Measurements from ENCODE around the gene ALG9. TPM values are rescaled to one million over a fixed set of nuclear protein-coding genes. Genes with fewer than 3 reads are reported as not detected.

The ALG9 gene
- total and polyA plus RNA-seq, 2 of the 4 experiments (the other 2 are of a cell fraction) = 20.7 to 35.7 TPM

DNA sequence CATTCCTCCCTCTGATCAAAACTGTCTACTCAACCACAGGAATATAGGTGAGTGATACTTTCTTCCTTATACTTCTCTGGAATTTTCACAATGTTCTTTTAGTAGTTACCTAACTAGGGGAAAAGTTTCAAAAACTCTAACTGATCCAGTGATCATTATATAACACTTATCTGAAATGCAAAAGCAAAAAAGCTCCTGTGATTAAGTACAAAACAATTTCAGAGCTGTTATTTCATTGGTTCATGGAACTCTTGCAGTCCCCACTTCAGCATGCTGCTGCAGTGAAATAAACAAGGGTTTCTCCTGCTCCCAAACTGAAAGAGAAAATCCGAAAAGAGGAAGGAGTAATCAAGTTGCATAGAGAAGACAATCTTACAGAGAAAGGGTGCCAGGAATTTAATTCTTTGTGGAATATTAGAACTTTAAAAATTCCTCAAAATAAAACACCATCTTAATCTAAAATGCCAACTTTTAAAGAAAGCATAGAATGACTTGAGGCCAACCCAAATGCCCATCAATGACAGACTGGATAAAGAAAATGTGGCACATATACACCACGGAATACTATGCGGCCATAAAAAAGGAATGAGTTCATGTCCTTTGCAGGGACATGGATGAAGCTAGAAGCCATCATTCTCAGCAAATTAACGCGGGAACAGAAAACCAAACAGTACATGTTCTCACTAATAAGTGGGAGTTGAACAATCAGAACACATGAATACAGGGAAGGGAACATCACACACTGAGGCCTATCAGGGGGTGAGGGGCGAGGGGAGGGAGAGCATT is 125.5 kb downstream of the ALG9 start:
- no peak for TF ChIP-seq MAFK (IDR thresholded peaks at IDR 0.05; ENCODE audit: low read depth, low read length)
- H4K5ac ChIP-seq (ENCODE audit: low read depth, low read length) = peak overlapping the region; percentile 21; the same call in 1 of the 2 replicates
- CTCF ChIA-PET = no interaction called here
- H3K9ac ChIP-seq (ENCODE audit: low read depth, low read length) = no peak overlapping the region; the same call in 1 of the 2 replicates
- H3K4me3 ChIP-seq (ENCODE audit: insufficient read depth, low read depth, low read length) = no peak overlapping the region
- peak overlapping the region; percentile 6; the same call in 1 of the 2 replicates for H3K18ac ChIP-seq (ENCODE audit: low read depth, low read length)
- H3K36me3 ChIP-seq (ENCODE audit: control insufficient read depth, insufficient read depth, low read length) = peaks cover 36% of the 10 kb centered on the region
- H3K9me3 ChIP-seq (ENCODE audit: control insufficient read depth, insufficient read depth, low read length) = no peaks in the 10 kb centered on the region
- H3K27ac ChIP-seq (ENCODE audit: insufficient read depth, low read length) = peak overlapping the region; percentile 86; the same call in 1 of the 2 replicates
- H3K9me1 ChIP-seq (ENCODE audit: insufficient read depth, low read length) = peaks cover 16% of the 10 kb centered on the region
- peak overlapping the region; percentile 92; the same call in 1 of the 3 replicates for H2BK15ac ChIP-seq (ENCODE audit: low read depth, low read length)
- peak overlapping the region; percentile 70 for H4K91ac ChIP-seq (ENCODE audit: insufficient read depth, low read depth, low read length)
- H3K14ac ChIP-seq (replicated peaks; ENCODE audit: low read depth, low read length) = peak overlapping the region; percentile 68; the same call in 1 of the 2 replicates
- H2AK5ac ChIP-seq (ENCODE audit: low read depth, low read length) = peak overlapping the region; percentile 80; the same call in 1 of the 2 replicates
- H2AK9ac ChIP-seq (replicated peaks; ENCODE audit: low read depth, low read length, poor library complexity) = no peak overlapping the region
- dilution Hi-C loops (cut with HindIII; ENCODE audit: low sequenced_read_pairs, unreplicated experiment) (no loop called here), intact Hi-C loops (cut with micrococcal nuclease) (no loop called here), in situ Hi-C loops (cut with MboI; ENCODE audit: low sequenced_read_pairs) (no loop called here)
- DNase-seq (peak; percentile 75), ATAC-seq (ENCODE audit: low read depth) (peak; percentile 75)
- peak overlapping the region; percentile 35; the same call in 1 of the 2 replicates for H3K4me2 ChIP-seq (ENCODE audit: low read depth, low read length)
- peaks cover 8% of the 10 kb centered on the region for H3K4me1 ChIP-seq (ENCODE audit: control insufficient read depth, insufficient read depth, low read length)
- H4K20me1 ChIP-seq (ENCODE audit: insufficient read depth, low read length) = no peaks in the 10 kb centered on the region
- H3K56ac ChIP-seq (ENCODE audit: extremely low read depth, insufficient read depth, low read length) = no peak overlapping the region; the same call in 1 of the 2 replicates
- peak overlapping the region; percentile 83 for H2BK20ac ChIP-seq (ENCODE audit: low read depth, low read length)
- H4K8ac ChIP-seq (ENCODE audit: low read depth in 2 of 2, low read length in 2 of 2) = peak overlapping the region in 1 of 2 experiments; percentile 74; a peak in 2 of 4 replicates
- H3K23ac ChIP-seq (ENCODE audit: low read depth, low read length) = peak overlapping the region; percentile 63; the same call in 1 of the 2 replicates
- H3K27me3 ChIP-seq (ENCODE audit: control insufficient read depth, insufficient read depth, low read length) = no peaks in the 10 kb centered on the region
- H2AFZ ChIP-seq (replicated peaks; ENCODE audit: low read length, poor library complexity) = no peak overlapping the region
- BruUV-seq (replicated peaks) = no TSS peak
- WGBS, 2 experiments (ENCODE audit: extremely low coverage in 2 of 2, insufficient read length in 1 of 2) = no CpG with 5 or more reads among the region's 6 CpGs
- peak overlapping the region; percentile 96 for H2BK5ac ChIP-seq (ENCODE audit: low read depth, low read length, poor library complexity, severe bottlenecking)
- H3K4ac ChIP-seq (ENCODE audit: low read depth, low read length) = peak overlapping the region; percentile 80; the same call in 1 of the 2 replicates
- H2BK120ac ChIP-seq (ENCODE audit: low read depth, low read length) = peak overlapping the region; percentile 78
- POLR2A ChIA-PET (ENCODE audit: unreplicated experiment) = interaction anchor here (1.0 kb wide), 1 partner anchor 9 kb away, joined by 3 read pairs; no protein-coding TSS in a partner anchor
- peaks cover 34 to 43% of the 10 kb centered on the region in 2 experiments for H3K79me1 ChIP-seq (ENCODE audit: low read depth in 1 of 2, low read length in 2 of 2)
